ENCODE measurements around the gene RIMS4.

RIMS4 gene

GRCh38 chr20:44707018-44707579, 103.2 kb downstream of the RIMS4 start:
- H3K27ac ChIP-seq (ENCODE audit: low read depth, low read length, severe bottlenecking) = no peak overlapping the region
- 90 to 94% methylated on average over 1 of the region's 5 CpGs for WGBS, 2 experiments (ENCODE audit: insufficient coverage in 2 of 2)
- H3K9me3 ChIP-seq (ENCODE audit: control insufficient read depth, low read length) = no peaks in the 10 kb centered on the region
- H3K4me3 ChIP-seq (ENCODE audit: extremely low read depth, insufficient read depth, low read length, poor library complexity, severe bottlenecking) = no peak overlapping the region
- H3K4me1 ChIP-seq (ENCODE audit: control insufficient read depth, insufficient read depth, low read length, poor library complexity, severe bottlenecking) = peaks cover 6% of the 10 kb centered on the region
- no peaks in the 10 kb centered on the region for H3K36me3 ChIP-seq (ENCODE audit: control insufficient read depth, insufficient read depth, low read length)

DNA sequence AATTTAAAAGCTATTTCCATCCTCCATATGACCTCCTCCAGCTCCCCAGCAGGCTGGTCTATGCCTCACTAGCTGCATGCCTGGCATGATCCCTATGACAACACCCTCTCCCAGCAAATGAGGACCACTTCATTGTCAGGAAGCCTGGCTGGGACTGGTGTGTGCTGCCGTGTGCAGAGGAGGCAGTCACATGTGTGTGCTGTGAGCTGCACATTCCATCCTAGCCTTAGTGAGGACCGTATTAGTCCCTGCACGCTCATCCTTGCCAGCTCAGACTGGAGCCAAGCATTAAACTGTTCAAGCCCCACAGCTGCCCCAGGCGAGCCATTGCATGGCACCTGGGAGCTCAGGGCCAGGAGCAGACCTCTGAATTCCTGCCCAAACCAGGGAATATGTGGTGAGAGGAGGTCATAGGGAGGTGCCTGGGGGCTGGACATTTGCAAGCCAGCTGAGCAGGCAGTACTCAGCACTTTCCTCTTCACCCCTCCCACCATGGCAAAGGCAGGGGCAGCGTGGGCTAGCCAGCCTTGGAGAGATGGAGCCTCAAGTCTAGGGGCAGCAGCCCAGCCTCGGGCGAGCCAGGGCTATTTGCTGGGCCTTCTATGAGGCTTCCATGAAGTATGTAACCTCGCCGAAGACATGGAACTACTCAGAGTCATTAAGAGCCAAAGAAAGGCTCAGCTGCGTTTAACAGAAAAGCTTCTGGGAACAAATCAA, 103.9 kb downstream of the RIMS4 start:
- Histone ChIP-seq H3K9me3 (ENCODE audit: control insufficient read depth, low read length) (no peaks in the 10 kb centered on the region), H3K36me3 (ENCODE audit: control insufficient read depth, insufficient read depth, low read length) (no peaks in the 10 kb centered on the region), H3K27ac (ENCODE audit: low read depth, low read length, severe bottlenecking) (no peak overlapping the region), H3K4me3 (ENCODE audit: extremely low read depth, insufficient read depth, low read length, poor library complexity, severe bottlenecking) (no peak overlapping the region), H3K4me1 (ENCODE audit: control insufficient read depth, insufficient read depth, low read length, poor library complexity, severe bottlenecking) (peaks cover 6% of the 10 kb centered on the region)
- 76% methylated on average over 9 of the region's 10 CpGs for WGBS, 2 experiments (ENCODE audit: insufficient coverage in 2 of 2)

DNA sequence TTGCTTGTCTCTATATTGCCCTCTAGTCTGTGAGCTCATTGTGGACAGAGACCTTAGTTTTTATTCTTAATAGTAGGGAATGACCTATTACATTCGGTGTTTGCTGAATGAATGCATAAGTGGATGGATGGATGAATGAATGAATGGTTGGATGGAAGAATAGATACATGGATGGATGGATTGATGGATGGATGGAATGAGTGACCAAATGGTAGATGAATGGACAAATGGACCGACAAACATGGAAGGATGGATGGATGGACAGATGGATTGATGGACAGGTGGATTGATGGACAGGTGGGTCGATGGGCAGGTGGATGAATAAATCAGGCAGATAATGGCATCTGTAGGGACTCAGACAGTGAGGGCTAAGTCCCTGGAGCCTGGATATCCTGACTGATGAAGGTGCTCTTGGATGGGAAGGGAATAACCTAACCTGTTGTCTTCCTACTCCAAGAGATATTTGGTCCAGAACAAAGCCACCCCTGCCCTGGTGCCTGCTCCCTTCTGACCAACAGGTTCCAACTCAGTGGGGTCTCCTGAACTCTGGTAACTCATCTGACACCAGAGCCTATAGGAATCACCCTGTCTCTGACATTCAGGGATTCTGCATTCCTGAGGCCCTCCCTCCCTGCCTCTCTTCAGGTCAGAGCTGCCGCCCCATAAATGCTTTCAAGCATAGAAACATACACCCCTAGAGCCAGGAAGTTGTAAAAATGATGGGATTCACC, 104.8 kb downstream of the RIMS4 start:
- no peaks in the 10 kb centered on the region for H3K36me3 ChIP-seq (ENCODE audit: control insufficient read depth, insufficient read depth, low read length)
- no peaks in the 10 kb centered on the region for H3K9me3 ChIP-seq (ENCODE audit: control insufficient read depth, low read length)
- H3K4me3 ChIP-seq (ENCODE audit: extremely low read depth, insufficient read depth, low read length, poor library complexity, severe bottlenecking) = no peak overlapping the region
- 89 to 94% methylated on average over 3 of the region's 4 CpGs for WGBS, 2 experiments (ENCODE audit: insufficient coverage in 2 of 2)
- H3K4me1 ChIP-seq (ENCODE audit: control insufficient read depth, insufficient read depth, low read length, poor library complexity, severe bottlenecking) = peaks cover 9% of the 10 kb centered on the region
- H3K27ac ChIP-seq (ENCODE audit: low read depth, low read length, severe bottlenecking) = no peak overlapping the region

- 76 to 94% methylated on average over 4 of the region's 4 CpGs for WGBS, 2 experiments (ENCODE audit: insufficient coverage in 2 of 2)
- H3K4me3 ChIP-seq (ENCODE audit: extremely low read depth, insufficient read depth, low read length, poor library complexity, severe bottlenecking) = no peak overlapping the region
- H3K27ac ChIP-seq (ENCODE audit: low read depth, low read length, severe bottlenecking) = no peak overlapping the region
- H3K36me3 ChIP-seq (ENCODE audit: control insufficient read depth, insufficient read depth, low read length) = no peaks in the 10 kb centered on the region
- peaks cover 9% of the 10 kb centered on the region for H3K4me1 ChIP-seq (ENCODE audit: control insufficient read depth, insufficient read depth, low read length, poor library complexity, severe bottlenecking)
- no peaks in the 10 kb centered on the region for H3K9me3 ChIP-seq (ENCODE audit: control insufficient read depth, low read length)
These were observed 105.8 kb downstream of the RIMS4 start for GRCh38 chr20:44704551-44704971.

- Histone ChIP-seq H3K9me3 (ENCODE audit: control insufficient read depth, low read length) (no peaks in the 10 kb centered on the region), H3K4me1 (ENCODE audit: control insufficient read depth, insufficient read depth, low read length, poor library complexity, severe bottlenecking) (peaks cover 9% of the 10 kb centered on the region), H3K27ac (ENCODE audit: low read depth, low read length, severe bottlenecking) (no peak overlapping the region), H3K4me3 (ENCODE audit: extremely low read depth, insufficient read depth, low read length, poor library complexity, severe bottlenecking) (no peak overlapping the region), H3K36me3 (ENCODE audit: control insufficient read depth, insufficient read depth, low read length) (no peaks in the 10 kb centered on the region)
- 95 to 98% methylated on average over 5 to 9 of the region's 9 CpGs for WGBS, 2 experiments (ENCODE audit: insufficient coverage in 2 of 2)
These were observed 106.3 kb downstream of the RIMS4 start for GRCh38 chr20:44703956-44704488.

DNA sequence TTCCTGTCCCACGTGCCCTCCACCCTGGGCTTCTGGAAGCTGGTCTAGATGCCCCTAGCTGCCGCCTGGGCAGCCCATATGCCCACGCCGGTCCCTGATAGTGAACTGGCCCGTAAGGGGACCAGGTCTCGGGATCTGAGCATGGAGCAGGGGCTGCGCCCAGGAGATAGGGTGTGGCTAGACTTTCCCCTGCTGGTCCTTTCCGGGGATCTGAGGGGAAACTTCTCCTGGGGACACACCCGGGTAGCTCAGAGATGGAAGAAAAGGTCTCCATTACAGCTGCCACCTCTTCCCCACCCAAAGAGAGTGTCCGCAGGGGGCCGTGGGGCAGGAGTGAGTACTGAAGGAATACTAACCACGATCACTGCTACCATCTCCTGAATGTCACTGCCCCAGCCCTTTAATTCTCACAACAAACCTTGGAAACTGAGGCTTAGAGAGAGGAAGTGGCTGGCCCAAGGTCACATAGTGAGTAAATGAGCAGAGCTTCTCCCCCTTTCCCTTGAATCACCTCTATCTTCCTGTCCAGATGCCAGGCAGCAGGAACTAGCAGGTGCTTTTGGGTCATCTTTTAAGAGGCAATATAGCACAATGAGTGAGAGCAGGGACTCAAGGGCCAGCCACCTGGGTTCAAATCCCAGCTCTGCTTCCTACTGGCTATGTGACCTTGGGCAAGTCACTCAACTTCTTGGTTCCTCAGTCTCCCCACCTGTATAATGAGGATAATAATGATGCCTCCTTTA, 107.0 kb downstream of the RIMS4 start:
- WGBS, 2 experiments (ENCODE audit: insufficient coverage in 2 of 2) = 92 to 98% methylated on average over 8 to 11 of the region's 12 CpGs
- H3K36me3 ChIP-seq (ENCODE audit: control insufficient read depth, insufficient read depth, low read length) = no peaks in the 10 kb centered on the region

GRCh38 chr20:44702776-44703175, 107.6 kb downstream of the RIMS4 start:
- WGBS, 2 experiments (ENCODE audit: insufficient coverage in 2 of 2) = 86 to 94% methylated on average over 7 to 8 of the region's 9 CpGs
- Histone ChIP-seq H3K4me3 (ENCODE audit: extremely low read depth, insufficient read depth, low read length, poor library complexity, severe bottlenecking) (no peak overlapping the region), H3K4me1 (ENCODE audit: control insufficient read depth, insufficient read depth, low read length, poor library complexity, severe bottlenecking) (peaks cover 9% of the 10 kb centered on the region), H3K36me3 (ENCODE audit: control insufficient read depth, insufficient read depth, low read length) (no peaks in the 10 kb centered on the region), H3K27ac (ENCODE audit: low read depth, low read length, severe bottlenecking) (no peak overlapping the region), H3K9me3 (ENCODE audit: control insufficient read depth, low read length) (no peaks in the 10 kb centered on the region)

More for the DNA sequence above, 107.0 kb downstream of the RIMS4 start:
- H3K4me3 ChIP-seq (ENCODE audit: extremely low read depth, insufficient read depth, low read length, poor library complexity, severe bottlenecking) = no peak overlapping the region
- no peak overlapping the region for H3K27ac ChIP-seq (ENCODE audit: low read depth, low read length, severe bottlenecking)
- H3K9me3 ChIP-seq (ENCODE audit: control insufficient read depth, low read length) = no peaks in the 10 kb centered on the region
- peaks cover 9% of the 10 kb centered on the region for H3K4me1 ChIP-seq (ENCODE audit: control insufficient read depth, insufficient read depth, low read length, poor library complexity, severe bottlenecking)

DNA sequence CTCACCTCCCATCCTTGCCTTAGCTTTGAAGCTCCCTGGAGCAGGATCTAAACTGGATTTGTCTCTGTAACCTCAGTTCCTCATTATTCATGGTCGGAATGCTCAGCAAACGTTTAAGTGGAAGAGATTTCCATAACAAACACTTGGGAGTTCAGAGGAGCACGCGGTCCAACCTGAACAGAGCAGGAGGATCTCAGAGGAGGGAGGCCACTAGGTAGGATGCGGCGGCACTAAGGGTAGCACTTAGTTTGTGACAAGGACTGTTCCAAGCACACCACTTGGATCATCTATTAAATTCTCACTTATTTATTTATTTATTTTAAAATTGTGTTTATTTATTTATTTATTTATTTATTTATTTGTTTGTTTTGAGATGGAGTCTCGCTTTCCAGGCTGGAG, 108.5 kb downstream of the RIMS4 start:
- H3K27ac ChIP-seq (ENCODE audit: low read depth, low read length, severe bottlenecking) = no peak overlapping the region
- peaks cover 7% of the 10 kb centered on the region for H3K4me1 ChIP-seq (ENCODE audit: control insufficient read depth, insufficient read depth, low read length, poor library complexity, severe bottlenecking)
- H3K9me3 ChIP-seq (ENCODE audit: control insufficient read depth, low read length) = no peaks in the 10 kb centered on the region
- H3K4me3 ChIP-seq (ENCODE audit: extremely low read depth, insufficient read depth, low read length, poor library complexity, severe bottlenecking) = no peak overlapping the region
- H3K36me3 ChIP-seq (ENCODE audit: control insufficient read depth, insufficient read depth, low read length) = no peaks in the 10 kb centered on the region
- WGBS, 2 experiments (ENCODE audit: insufficient coverage in 2 of 2) = 59 to 63% methylated on average over 4 of the region's 7 CpGs
